Activated T-cell treated with anti-CD3 and anti-CD28 coated beads, Interleukin-2, amount 50 U/mL, for 72 hours (primary cell): ENCODE measurements around the gene LOXL1. TPM values are rescaled to one million over a fixed set of nuclear protein-coding genes. Genes with fewer than 3 reads are reported as not detected.

Source experiments
- ATAC-seq, 2 donors: fragments of 150-1000 bp; cut with Tn5 transposase; replicated peaks in 1 of 2; 2 replicates each; pipeline ENCODE4 v1.10.0; 2021; ENCODE audit warnings: moderate library complexity in 2 of 2, mild to moderate bottlenecking in 1 of 2
- DNase-seq, 2 donors: peaks; one replicate each; pipeline ENCODE4 v3.0.0; 2021 to 2022; ENCODE audit warnings: mixed read lengths in 1 of 2
- H3K27ac Mint-ChIP-seq: one replicate; pipeline ENCODE4 v1.8.0; 2022; ENCODE audit warnings: mild to moderate bottlenecking, moderate library complexity, mixed read lengths
- H3K27me3 Mint-ChIP-seq: one replicate; pipeline ENCODE4 v1.8.0; 2022; ENCODE audit warnings: low read depth, mixed read lengths
- H3K36me3 Mint-ChIP-seq, 2 donors: one replicate each; pipeline ENCODE4 v1.8.0; 2022; ENCODE audit warnings: mixed read lengths in 2 of 2, mild to moderate bottlenecking in 1 of 2; ENCODE audit not compliant: insufficient read depth in 2 of 2
- H3K4me1 Mint-ChIP-seq: one replicate; pipeline ENCODE4 v1.8.0; 2022; ENCODE audit warnings: low read depth, mixed read lengths
- H3K4me3 Mint-ChIP-seq, 2 donors: one replicate each; pipeline ENCODE4 v1.8.0; 2022; ENCODE audit warnings: mild to moderate bottlenecking in 2 of 2, mixed read lengths in 2 of 2, moderate library complexity in 2 of 2
- H3K9me3 Mint-ChIP-seq, 2 donors: one replicate each; pipeline ENCODE4 v1.8.0; 2022; ENCODE audit warnings: mixed read lengths in 2 of 2
- total RNA-seq, 2 donors: library from RNA; stranded (reverse); gene quantifications; one replicate each; pipeline ENCODE4 v1.2.3, GENCODE V29; 2022

The LOXL1 gene
- total RNA-seq, 2 donors from 2014 or later = 1.9 to 2.5 TPM

GRCh38 chr15:73921254-73921925 is 4.9 kb upstream of the LOXL1 start:
- peak in 1 of 2 donors; percentile 32 for ATAC-seq
- peaks cover 3 to 6% of the 10 kb centered on the region in 2 donors for H3K9me3 Mint-ChIP-seq
- H3K36me3 Mint-ChIP-seq = peaks cover 10% of the 10 kb centered on the region in 2 donors
- peak overlapping the region; percentile 3 for H3K27ac Mint-ChIP-seq
- peak in 1 of 2 donors; percentile 43 for DNase-seq
- H3K4me3 Mint-ChIP-seq = peak overlapping the region in 1 of 2 donors; percentile 0
- peaks cover 5% of the 10 kb centered on the region for H3K27me3 Mint-ChIP-seq
- peaks cover 45% of the 10 kb centered on the region for H3K4me1 Mint-ChIP-seq

- ATAC-seq (no peak), DNase-seq (no peak)
- Mint-ChIP-seq H3K27ac (no peak overlapping the region), H3K36me3 (peaks cover 8 to 10% of the 10 kb centered on the region in 2 donors), H3K9me3 (peaks cover 3 to 6% of the 10 kb centered on the region in 2 donors), H3K27me3 (peaks cover 5% of the 10 kb centered on the region), H3K4me3 (no peak overlapping the region), H3K4me1 (peaks cover 45% of the 10 kb centered on the region)
Observed at GRCh38 chr15:73922186-73923151, 3.8 kb upstream of the LOXL1 start.

- Mint-ChIP-seq H3K27ac (peak overlapping the region; percentile 83), H3K4me1 (peaks cover 48% of the 10 kb centered on the region), H3K4me3 (peak overlapping the region in 1 of 2 donors; percentile 67)
Observed at GRCh38 chr15:73923156-73923487, 3.1 kb upstream of the LOXL1 start.

GRCh38 chr15:73923488-73924164 is 2.6 kb upstream of the LOXL1 start:
- peaks cover 5% of the 10 kb centered on the region for H3K27me3 Mint-ChIP-seq
- peaks cover 1 to 4% of the 10 kb centered on the region in 2 donors for H3K36me3 Mint-ChIP-seq
- H3K9me3 Mint-ChIP-seq = no peaks in the 10 kb centered on the region
- no peak for DNase-seq
- peaks cover 52% of the 10 kb centered on the region for H3K4me1 Mint-ChIP-seq
- peak overlapping the region; percentile 52 to 67 for H3K4me3 Mint-ChIP-seq
- ATAC-seq = no peak
- H3K27ac Mint-ChIP-seq = peak overlapping the region; percentile 83

More at GRCh38 chr15:73923156-73923487, 3.1 kb upstream of the LOXL1 start:
- Mint-ChIP-seq H3K36me3 (peaks cover 2 to 6% of the 10 kb centered on the region in 2 donors), H3K27me3 (peaks cover 5% of the 10 kb centered on the region), H3K9me3 (peaks cover 0 to 1% of the 10 kb centered on the region in 2 donors)
- DNase-seq = no peak
- no peak for ATAC-seq

GRCh38 chr15:73924171-73924921 is 1.9 kb upstream of the LOXL1 start:
- DNase-seq (peak; percentile 25 to 44), ATAC-seq (peak; percentile 33 to 48)
- H3K9me3 Mint-ChIP-seq = no peaks in the 10 kb centered on the region
- H3K36me3 Mint-ChIP-seq = peaks cover 0 to 1% of the 10 kb centered on the region in 2 donors
- H3K27ac Mint-ChIP-seq = peak overlapping the region; percentile 83
- H3K4me3 Mint-ChIP-seq = peak overlapping the region; percentile 52 to 67
- peaks cover 5% of the 10 kb centered on the region for H3K27me3 Mint-ChIP-seq
- H3K4me1 Mint-ChIP-seq = peaks cover 52% of the 10 kb centered on the region

GRCh38 chr15:73925848-73926218 is 429 bp upstream of the LOXL1 start:
- ATAC-seq (no peak), DNase-seq (no peak)
- Mint-ChIP-seq H3K27ac (peak overlapping the region; percentile 27), H3K4me3 (peak overlapping the region; percentile 67 to 72), H3K36me3 (no peaks in the 10 kb centered on the region), H3K27me3 (peaks cover 5% of the 10 kb centered on the region), H3K9me3 (no peaks in the 10 kb centered on the region), H3K4me1 (peaks cover 45% of the 10 kb centered on the region)

GRCh38 chr15:73927003-73927475 is 777 bp downstream of the LOXL1 start:
- H3K9me3 Mint-ChIP-seq = no peaks in the 10 kb centered on the region
- H3K4me1 Mint-ChIP-seq = peaks cover 34% of the 10 kb centered on the region
- ATAC-seq = peak; percentile 40 to 43
- H3K4me3 Mint-ChIP-seq = peak overlapping the region; percentile 69 to 81
- H3K36me3 Mint-ChIP-seq = no peaks in the 10 kb centered on the region
- H3K27me3 Mint-ChIP-seq = peaks cover 5% of the 10 kb centered on the region
- H3K27ac Mint-ChIP-seq = no peak overlapping the region
- peak; percentile 58 to 61 for DNase-seq

- no peaks in the 10 kb centered on the region for H3K36me3 Mint-ChIP-seq
- H3K4me1 Mint-ChIP-seq = peaks cover 34% of the 10 kb centered on the region
- peaks cover 5% of the 10 kb centered on the region for H3K27me3 Mint-ChIP-seq
- ATAC-seq (peak; percentile 88 to 89), DNase-seq (peak; percentile 85 to 89)
- H3K27ac Mint-ChIP-seq = no peak overlapping the region
- H3K4me3 Mint-ChIP-seq = peak overlapping the region; percentile 73 to 81
- no peaks in the 10 kb centered on the region for H3K9me3 Mint-ChIP-seq
Observed at GRCh38 chr15:73927476-73928240, 1.4 kb downstream of the LOXL1 start.

- peak in 1 of 2 donors; percentile 1 for ATAC-seq
- H3K27ac Mint-ChIP-seq = no peak overlapping the region
Observed at GRCh38 chr15:73928241-73928579, 1.9 kb downstream of the LOXL1 start.

GRCh38 chr15:73928971-73929627 is 2.8 kb downstream of the LOXL1 start:
- Mint-ChIP-seq H3K36me3 (no peaks in the 10 kb centered on the region), H3K4me1 (peaks cover 23% of the 10 kb centered on the region), H3K9me3 (no peaks in the 10 kb centered on the region), H3K27ac (no peak overlapping the region), H3K4me3 (peak overlapping the region in 1 of 2 donors; percentile 63), H3K27me3 (peaks cover 5% of the 10 kb centered on the region)
- ATAC-seq = no peak
- DNase-seq = no peak

More at GRCh38 chr15:73928241-73928579, 1.9 kb downstream of the LOXL1 start:
- H3K4me1 Mint-ChIP-seq = peaks cover 32% of the 10 kb centered on the region
- peak overlapping the region; percentile 73 to 81 for H3K4me3 Mint-ChIP-seq
- DNase-seq = no peak
- no peaks in the 10 kb centered on the region for H3K9me3 Mint-ChIP-seq
- no peaks in the 10 kb centered on the region for H3K36me3 Mint-ChIP-seq
- peaks cover 5% of the 10 kb centered on the region for H3K27me3 Mint-ChIP-seq

- ATAC-seq = no peak
- H3K4me3 Mint-ChIP-seq = no peak overlapping the region
- peaks cover 5% of the 10 kb centered on the region for H3K27me3 Mint-ChIP-seq
- no peak for DNase-seq
- H3K27ac Mint-ChIP-seq = no peak overlapping the region
- no peaks in the 10 kb centered on the region for H3K9me3 Mint-ChIP-seq
- H3K4me1 Mint-ChIP-seq = peaks cover 13% of the 10 kb centered on the region
- no peaks in the 10 kb centered on the region for H3K36me3 Mint-ChIP-seq
Observed at GRCh38 chr15:73930371-73930770, 4.1 kb downstream of the LOXL1 start.
